Stimulated activated CD4-positive, alpha-beta T cell treated with anti-CD3 and anti-CD28 coated beads, Interleukin-1b, Interleukin-23, amount 100 ng/mL, for 1 hour (primary cell): ENCODE measurements around the gene RNASE8.
A peak's percentile ranks its signal among the peaks of the same experiment; 100 is the strongest.

ENCODE experiments used
- DNase-seq, 2 donors: peaks; one replicate each; pipeline ENCODE4 v3.0.0-alpha.2; 2020; ENCODE audit warnings: low read depth in 2 of 2

RNASE8 gene

DNA sequence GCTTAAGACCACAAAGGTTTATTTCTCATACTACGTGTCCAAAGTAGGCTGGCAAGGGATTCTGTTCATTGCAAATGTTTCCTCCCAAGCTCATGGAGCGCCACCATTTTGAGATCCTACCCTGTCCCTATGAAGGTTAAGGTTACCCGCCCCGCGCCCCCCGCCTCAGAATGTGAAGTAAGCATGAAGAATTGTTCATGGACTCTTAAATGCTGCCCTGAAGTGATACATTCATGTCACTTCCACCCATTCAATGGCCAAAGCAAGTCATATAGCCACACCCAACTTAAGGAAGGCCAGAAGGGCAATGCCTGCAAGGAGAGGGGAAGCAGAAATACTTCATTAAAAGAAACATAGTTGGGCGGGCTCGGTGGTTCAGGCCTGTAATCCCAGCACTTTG is 47.5 kb downstream of the RNASE8 start:
- no peak for DNase-seq

DNA sequence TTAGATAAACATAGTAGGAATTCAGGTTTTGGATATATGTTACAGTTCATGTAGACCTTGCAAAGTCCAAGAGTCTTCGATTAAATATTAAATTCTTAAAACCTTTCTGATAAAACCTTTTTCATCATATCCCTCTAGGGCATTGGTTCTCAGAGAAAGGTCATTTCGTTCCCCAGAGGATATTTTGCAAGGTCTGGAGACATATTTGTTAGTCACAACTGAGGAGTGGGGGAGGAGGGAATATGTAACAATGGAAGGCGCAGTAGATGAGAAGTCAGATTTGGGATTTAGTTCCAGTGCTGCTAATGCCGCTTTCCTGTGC is 48.5 kb downstream of the RNASE8 start:
- no peak for DNase-seq

DNA sequence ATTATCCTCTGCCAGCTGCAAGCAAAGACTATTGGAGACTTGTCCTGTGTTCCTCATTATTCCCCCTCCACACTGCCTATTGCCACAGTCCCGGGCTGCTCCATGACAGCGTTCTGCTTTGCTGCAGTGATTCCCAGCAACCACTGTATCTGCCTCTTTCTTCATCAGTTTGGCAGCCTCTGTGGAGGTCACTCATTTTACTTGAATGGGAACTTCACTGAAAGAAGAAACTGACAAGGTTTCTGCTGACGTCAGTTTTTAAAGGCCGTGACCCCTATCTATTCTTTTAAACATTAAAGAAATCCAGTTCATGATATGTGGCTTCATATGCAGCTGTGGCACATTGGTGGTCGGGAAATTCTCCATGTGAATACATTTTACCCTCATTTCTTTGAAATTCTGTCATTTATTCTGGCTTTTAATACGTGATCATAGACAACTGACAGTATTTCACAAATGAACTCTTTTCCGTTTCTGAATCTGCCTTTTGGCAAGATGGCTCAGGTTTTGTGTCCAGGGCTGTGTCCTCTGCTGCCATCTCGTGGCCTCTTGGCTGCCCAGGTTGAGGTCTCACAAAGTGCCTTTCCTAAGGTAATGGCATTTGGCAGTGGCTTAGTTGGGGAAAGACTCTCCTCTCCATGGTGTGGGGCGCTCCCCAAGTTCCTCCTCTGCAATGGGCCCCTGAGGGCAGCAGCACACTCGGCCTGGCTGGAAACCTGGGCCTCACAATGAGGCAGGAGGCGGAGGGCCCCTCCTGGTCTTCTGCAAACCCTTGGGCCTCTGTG is 49.1 kb downstream of the RNASE8 start:
- DNase-seq = peak; percentile 52 to 63

DNA sequence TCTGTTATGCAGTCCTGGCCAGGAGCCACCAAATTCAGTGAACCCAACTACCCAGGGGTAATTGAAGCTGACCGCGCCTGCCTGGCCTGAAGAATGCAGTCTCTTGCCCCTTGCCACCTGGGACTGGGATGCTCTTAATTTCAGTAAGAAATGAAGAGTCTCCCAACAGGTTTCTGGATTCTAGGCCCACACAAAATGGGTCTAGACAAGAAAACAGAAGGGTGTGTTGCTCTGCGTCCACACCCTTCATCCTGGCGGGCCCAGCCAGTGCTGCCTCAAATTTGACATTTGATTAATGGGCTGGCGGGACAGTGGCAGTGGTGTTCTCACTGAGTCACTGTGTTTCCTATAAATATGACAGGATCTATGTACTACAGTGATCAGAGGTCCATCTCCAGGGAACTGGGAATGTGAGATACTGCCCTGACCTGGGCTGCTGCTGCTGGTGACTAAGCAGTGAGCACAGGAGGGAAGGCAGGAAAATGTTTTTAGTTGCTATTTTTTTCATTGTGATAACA is 49.7 kb downstream of the RNASE8 start:
- no peak for DNase-seq
